GF-D8 (cell line): ENCODE results near the gene GNPTG.
"Not testable (repeated sequence)": the region's sequence is repeated elsewhere in the genome, so short reads cannot be mapped to it uniquely, and the experiment has no call there.

ENCODE experiments used
- DNase-seq: peaks from one replicate; lab custom pipeline; 2025; lab: John Stamatoyannopoulos, UW

GNPTG gene

DNA sequence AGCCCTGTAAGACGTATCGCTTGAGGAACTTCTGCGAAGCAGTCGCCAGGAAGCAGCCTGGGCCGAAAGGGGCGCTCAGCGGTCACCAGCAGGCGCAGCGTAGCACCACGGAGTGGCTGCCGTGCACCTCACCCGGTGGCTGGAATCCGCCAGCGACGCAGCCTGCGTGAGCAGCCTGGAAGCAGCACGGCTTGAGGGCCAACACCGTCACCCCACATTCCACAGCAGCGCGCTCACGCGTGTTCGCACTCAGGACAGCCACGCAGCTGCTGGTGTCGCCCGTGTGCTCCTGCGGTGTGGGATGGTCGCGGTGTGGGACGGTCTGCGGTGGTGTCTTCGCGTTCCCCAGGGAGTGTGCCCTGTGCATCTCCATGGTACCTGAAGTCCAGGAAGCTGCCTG lies 32.7 kb upstream of the GNPTG start:
- DNase-seq = no peak

DNA sequence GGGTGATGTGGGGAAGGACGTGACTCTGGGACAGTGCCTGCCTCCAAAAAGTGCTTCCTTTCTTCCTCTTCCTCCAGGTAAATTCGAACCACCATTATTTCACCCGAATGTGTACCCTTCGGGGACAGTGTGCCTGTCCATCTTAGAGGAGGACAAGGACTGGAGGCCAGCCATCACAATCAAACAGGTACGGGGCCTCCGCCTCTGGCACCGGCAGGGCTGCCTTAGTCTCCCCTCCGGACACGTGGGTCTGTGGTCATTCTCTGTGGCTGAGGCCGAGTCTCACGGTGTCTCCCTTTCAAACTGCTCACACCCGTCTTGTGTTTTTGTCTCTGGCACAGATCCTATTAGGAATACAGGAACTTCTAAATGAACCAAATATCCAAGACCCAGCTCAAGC lies 31.6 kb upstream of the GNPTG start:
- no peak for DNase-seq

DNA sequence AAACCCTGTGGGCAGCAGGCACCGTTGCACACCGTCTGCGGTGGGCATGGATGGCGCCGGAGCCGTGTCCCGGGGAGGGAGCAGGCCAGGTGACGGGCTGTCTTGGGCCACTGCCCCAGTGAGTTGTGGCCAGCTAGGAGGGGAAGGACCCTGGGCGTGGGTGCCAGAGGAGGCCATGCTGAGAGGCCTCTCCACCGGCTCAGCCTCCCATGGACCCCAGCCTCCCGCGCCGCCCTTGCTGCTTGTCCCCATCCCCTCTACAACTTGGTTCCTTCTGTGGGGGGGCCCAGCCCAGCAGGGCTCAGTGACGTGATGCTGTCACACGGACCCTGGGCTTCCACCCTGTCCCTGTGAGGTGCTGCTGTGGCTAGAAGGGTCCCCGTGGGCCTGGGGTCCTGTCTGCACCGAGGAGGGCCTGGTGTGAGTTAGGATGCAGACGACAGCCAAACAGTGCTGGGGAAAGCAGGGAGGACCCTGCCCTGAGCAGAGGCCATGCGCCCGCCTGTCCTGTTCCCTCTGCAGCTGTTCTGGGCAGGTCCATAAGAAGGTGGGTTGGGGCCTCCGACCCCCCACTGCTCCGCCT lies 31.0 kb upstream of the GNPTG start:
- no peak for DNase-seq

DNA sequence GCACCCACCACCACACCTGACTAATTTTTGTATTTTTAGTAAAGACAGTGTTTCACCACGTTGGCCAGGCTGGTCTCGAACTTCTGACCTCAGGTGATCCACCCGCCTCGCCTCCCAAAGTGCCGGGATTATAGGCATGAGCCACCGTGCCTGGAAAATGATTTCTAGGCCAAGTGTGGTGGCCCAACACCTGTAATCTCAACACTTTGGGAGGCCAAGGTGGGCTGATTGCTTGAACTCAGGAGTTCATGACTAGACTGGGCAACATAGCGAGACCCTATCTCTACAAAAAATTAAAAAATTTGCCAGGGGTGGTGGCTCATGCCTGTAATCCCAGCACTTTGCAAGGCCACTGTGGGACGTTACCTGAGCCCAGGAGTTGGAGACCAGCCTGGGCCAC lies 29.3 kb upstream of the GNPTG start:
- no peak for DNase-seq

DNA sequence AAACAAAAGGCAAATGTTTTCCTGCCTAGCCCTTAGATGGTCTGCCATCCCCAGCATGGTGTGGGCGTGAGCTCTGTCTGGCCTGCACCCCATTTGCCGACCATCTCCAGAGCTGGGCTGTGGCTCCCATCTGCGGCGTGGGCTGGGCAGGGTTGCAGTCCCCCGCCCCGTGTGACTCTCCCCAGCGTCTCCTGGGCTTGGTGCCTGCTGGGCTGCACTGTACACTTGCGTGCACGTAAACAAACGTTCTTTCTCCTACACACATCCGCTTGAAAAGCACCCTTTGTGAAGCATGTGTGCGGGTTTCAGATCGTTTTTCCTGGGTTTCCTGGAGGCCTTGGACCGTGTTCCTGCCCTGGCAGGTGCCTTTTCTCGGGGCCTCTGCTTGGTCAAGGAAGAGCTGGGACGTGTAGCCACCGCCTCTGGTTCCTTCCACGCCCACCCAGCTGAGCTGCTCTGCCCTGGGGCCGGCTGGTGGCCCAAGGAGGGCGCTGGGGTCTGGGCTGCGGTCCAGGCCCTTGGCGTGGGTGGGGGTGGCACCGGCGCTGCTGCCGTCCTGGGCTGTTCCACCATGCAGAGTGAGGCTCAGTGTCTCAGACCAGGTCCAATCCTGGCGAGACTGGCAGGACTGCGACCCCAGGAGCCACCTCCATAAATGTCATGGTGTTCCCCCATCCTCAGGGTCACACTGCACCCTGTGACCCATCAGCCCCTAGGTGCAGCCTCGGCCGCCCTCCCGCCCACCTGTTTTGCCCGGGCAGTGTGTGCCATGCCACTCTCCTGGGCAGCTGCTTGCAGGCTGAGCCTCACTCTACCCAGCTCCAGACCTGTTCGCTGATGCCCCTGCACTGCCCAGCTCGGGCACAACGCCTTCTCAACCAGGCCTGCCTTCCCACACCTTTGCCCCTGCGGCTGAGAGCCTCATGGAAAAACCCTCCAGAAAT lies 28.2 kb upstream of the GNPTG start:
- no peak for DNase-seq

DNA sequence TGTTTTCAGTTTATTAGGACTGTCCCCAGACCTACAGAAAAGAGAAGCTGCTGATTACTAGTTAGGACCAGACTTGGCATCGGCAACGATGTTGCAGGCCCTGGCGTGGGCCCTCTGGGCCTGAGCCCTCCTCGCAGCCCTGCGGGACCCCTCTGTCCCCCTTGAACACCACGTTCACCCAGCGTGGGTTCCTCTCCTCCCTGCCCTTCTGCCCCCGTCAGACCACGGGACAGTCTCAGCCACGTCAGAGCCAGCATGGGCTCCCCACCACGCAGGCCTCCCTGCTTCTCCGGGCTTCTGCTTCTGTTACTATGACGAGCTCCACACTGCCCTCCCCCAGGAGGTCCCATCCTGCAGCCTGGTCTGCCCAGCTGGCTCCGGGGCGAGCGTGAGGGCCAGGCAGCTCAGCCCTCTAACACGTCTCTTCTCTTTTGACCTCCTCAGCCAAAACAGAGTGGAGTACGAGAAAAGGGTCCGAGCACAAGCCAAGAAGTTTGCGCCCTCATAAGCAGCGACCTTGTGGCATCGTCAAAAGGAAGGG lies 27.4 kb upstream of the GNPTG start:
- no peak for DNase-seq

DNA sequence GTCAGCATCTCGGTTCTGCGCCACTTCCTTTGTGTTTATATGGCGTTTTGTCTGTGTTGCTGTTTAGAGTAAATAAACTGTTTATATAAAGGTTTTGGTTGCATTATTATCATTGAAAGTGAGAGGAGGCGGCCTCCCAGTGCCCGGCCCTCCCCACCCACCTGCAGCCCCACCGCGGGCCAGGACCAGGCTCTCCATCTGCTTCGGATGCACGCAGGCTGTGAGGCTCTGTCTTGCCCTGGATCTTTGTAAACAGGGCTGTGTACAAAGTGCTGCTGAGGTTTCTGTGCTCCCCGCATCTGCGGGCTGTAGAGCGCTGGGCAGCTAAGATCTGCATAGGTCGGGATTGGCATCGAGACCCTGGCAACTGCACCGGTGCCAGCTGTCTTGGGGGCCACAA lies 26.5 kb upstream of the GNPTG start:
- no peak for DNase-seq

DNA sequence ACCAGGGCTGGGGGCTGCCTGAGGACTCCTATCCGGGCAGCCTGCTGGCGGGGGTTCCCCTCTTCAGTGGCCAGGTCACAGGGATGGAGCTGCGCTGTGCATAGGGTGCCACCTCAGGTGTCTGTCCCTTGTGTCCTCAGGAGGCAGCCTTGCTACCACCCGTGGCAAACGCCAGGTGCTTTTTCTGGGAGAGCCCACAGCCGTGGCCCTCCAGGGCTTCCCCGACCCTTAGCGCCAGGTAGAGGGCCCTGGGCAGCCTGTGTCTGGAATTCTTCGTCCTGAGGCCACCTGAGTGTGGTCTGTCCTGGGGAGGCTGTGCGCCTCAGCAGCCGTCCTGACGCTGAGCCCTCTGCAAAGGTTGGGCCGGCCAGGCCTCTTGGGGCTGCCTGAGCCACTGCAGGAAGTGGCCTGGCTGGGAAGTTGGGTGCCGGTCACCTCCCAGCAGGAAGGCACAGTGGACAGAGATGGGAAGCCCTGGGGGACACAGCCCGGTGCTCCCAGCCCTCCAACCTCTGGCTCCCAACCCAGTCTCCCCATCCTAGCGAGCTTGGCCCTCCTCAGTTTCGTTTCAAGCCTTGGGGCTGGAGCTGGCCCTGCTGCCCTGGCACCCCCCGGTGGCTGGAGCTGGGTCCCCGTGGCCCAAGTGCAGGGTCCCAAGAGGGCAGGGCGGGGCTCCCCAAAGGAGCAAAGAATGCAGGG lies 25.9 kb upstream of the GNPTG start:
- no peak for DNase-seq

DNA sequence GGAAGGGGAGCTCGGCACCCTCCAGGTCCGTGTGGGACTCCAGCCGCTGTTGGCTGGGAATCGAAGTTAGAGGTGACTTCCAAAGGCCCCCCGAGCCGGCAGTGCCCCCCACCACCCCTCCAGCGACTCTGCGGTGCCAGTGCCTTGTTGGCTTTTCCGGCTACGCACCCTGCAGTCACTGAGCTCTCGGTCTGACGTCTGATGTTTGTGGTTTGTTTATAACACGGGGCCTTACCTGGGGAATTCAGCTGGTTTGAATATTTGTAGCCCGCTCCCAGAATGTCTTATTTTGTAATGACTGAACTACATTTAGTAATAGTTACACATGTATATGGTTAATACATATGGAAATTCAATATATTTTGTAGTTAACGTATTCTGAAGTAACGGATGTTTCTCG lies 25.3 kb upstream of the GNPTG start:
- no peak for DNase-seq

DNA sequence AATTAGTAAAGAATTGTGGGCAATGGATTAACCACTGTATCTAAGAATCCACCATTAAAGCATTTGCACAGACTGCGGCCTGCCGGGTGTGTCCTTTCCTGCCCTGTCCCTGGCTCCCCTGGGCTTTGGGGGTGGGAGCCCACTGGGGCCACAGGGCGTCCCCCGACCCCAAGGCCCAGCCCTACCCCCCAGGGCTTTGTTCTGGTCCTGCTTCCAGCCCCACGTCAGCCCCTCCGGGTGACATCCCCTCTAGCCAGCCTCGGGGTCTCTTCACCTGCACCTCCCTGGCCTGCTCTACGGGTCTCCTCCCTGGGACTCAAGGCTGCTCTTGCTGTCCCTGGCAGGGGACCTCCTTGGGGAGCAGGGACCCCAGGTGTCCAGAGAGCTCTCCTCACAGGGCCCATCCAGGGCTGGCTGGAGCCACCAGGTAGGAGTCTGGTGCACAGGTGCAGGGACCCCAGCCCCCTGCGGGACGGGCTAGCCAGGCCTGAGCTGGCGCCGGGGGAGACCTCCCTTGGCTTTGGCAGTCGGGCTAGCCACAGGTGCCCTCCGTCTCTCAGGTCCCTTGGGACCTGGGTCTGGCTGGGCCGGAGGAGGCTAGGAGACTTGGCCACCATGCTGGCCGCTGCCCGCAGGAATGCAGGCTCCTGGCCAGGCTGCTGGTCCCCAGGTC lies 24.6 kb upstream of the GNPTG start:
- DNase-seq = no peak

DNA sequence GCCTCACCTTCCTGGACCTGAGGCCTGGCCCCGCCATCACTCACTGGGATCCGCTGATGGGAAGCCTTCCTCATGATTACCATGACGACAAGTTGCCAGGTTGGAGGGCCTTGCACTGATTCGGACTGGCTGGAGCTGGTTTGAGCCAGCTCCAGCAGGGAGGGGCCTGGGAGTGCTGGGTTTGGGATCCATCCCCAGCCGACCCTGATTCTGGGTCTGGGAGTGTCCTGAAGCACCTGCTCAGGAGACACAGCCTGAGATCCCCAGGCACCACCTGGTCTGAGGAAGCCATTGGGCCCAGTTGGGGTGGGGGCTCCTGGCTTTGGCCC lies 24.1 kb upstream of the GNPTG start:
- no peak for DNase-seq

DNA sequence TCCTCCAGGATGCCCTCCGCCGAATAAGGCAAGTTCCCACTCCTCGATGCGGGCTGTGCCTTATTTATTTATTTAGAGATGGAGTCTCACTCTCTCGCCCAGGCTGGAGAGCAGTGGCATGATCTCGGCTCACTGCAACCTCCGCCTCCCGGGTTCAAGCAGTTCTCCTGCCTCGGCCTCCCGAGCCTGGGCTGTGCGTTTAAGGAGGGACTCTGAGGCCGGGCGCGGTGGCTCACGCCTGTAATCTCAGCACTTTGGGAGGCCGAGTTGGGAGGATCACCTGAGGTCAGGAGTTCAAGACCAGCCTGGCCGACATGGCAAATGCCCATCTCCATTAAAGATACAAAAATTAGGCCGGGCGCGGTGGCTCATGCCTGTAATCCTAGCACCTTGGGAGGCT lies 23.6 kb upstream of the GNPTG start:
- not testable (repeated sequence) for DNase-seq

DNA sequence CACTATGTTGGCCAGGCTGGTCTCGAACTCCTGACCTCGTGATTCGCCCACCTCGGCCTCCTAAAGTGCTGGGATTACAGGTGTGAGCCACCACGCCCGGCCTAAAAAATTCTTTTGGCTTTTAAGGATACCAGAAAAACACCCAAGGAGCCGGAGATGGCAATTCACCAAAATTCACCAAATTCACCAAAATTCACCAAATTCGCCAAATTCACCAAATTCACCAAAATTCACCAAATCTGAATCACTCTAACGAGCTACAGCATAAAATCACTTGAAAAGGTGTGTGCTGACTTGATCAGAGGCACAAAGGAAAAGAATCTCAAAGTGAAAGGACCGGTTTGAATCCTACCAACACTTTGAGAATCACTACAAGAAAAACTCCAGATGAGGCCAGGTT lies 22.8 kb upstream of the GNPTG start:
- DNase-seq = not testable (repeated sequence)

DNA sequence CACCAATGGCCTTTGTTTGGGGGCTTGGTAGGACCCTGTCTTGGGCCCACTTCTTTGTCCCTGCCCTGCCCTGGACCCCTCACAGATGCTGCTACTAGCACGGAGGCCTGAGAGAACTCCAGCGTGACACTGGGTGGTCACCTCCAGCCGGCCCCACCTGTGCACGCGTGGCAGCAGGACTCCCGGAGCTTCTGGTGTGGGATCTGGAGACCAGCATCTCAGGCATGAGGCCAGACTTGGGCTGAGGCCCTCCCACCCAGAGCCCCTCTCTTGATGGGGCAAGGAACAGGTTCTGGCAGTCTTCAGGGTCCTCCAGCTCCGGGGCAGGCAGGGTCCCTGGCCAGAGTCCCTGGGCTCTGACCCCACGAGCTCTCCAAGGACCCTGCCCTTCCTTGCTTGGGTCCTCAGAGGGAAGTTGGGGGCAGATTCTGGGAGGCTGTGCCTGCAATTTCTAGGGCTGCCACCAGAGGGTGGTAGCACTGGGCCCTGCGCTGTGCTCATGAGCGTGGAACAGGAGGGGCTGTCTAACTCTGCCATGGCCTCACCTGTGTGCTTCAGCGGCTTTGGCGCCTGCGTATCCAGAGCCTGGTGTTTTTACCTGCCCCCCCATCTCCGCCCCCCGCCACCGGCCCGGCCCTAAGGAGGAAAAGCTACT lies 21.3 kb upstream of the GNPTG start:
- no peak for DNase-seq

DNA sequence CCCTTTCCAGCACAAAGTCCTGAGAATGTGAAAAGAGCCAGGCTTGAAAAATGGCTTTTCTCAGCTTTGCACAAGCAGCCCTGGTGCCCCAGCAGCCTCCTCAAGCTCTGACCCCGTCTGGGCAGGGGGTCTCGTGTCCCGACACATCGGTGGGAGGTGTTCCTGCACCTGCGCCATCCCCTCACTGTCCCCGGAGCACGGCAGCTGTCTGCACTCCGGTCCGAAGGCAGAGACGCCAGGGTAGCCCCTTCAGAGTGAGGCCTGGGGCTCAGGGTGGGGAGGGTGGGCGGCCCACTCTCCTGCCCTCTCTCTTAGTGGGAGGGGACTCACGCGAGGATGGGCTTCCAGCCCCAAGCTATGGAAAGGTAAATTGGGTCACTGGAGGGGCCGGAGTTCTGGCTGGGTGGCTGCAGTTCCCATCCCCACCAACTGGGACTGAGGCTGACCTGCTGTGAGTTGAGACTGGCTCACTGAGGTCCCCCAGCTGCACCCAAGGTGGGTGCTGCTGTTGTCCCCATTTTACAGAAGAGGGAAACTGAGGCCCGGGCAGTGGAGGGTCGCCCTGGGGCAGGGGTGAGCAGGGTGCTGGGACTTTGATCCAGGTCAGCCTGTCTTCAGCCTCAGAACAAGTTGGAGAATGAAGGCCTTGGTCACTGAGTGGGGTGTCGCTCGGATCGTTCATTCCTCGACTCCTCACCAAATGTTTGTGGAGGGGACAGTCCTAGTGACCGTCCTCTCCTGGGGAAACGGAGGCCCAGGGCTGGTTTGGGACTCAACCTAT lies 20.6 kb upstream of the GNPTG start:
- DNase-seq = no peak

DNA sequence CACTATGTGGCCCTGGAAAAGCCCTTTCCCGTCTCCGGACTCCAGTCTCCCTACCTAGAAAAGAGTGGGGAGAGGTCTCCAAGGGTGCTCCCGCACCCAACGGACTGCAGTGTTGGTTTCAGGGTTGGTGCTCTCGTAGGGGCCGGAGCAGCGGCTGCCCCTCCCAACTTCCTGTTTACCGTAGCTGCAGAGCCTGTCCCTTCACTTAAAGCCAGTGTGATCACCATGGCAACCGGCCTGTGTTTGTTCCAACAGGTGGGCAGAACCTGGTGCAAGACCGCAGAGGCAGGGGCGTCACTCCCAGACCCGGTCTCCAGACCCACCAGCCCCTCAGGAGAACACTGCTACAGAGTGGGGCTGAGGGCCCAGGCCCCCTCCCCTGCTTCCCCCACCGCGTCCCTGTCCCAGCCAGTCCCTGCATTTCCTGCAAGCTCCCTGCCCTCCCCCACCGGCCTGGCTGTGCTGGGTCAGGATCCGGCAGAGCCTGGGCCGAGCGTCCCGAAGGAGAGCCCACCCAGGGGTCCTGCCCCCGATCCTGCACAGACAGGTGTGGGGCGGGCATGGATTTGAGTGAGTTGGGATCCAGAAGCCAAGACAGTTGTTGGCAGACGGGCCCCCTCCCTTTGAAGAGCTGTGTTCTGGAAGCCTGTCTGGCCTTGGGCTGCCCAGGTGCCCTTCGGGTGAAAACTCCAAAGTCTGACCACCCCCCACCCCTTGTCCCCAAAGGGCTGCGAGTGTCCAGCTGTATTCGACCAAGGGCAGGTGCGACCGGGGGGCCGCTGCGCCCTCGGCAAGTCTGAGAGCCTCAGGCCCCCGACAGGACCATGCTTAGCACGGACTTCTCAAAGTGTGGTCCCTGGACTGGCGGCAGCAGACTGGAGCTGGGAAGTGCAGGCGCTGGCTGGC lies 19.8 kb upstream of the GNPTG start:
- no peak for DNase-seq

DNA sequence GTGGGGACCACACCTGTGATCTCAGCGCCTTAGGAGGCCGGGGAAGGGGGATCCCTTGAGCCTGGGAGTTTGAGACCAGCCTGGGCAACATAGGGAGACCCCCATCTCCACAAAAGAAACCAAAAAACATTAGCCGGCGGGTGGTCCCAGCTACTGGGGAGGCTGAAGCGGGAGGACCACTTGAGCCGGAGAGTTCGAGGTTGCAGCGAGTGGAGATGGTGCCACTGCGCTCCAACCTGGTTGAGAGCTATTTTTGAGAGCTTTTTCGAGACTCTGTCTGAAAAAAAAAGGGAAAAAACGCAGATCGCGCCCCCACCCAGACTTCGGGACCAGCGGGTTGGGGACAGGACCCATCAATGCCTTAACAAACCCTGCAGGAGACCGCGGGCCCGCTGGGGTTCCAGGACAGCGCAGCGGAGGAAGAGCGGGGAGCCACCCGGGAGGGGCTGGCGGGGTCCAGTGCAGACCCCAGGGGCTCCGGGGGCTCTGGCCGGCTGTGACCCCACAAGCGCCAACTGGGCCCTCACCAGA lies 19.0 kb upstream of the GNPTG start:
- no peak for DNase-seq

DNA sequence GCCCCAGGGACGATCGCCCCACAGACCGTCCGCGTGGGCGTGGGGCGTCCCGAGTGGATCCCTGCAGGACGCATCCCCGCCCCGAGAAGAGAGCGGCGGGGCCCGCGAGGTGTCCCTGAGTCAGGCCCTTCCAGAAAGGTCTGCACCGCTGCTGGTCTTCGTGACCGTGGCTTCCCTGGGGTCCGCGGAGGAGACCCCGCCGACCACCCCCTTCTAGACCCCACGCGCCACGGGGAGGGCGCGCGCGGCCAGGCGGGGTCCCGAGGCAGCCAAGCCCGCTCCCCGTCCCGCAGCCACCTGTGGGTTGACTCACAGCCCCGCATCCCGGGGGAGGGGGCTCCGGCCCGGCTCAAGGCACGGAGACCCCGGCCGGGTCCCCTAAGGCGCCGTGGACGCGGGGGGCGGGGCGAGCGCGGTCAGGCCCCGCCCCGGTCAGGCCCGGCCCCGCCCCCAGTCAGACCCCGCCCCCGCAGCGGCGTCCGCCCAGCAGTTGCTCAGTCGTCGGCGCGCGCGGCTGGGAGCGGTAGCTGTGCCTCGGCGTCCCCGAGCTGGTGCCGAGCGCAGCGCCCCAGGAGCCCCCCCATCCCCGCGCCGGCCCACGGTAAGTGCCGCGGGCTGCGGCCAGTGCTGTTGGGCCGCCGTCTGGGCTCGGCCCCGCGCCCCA lies 18.4 kb upstream of the GNPTG start, which contains the start of gene BAIAP3:
TSS of gene BAIAP3 (plus strand) at position 497 of the 664 bp plus-strand sequence. CDS start 4,905 bp downstream, outside the sequence.
- DNase-seq = no peak
